GM12892 (cell line): ENCODE results near the gene EMP2.

Experiments
- POLR2A ChIP-seq: IDR thresholded peaks from 2 replicates; pipeline ENCODE4 v1.6.1; 2011; ENCODE audit warnings: low read depth, low read length, control low read depth
- POLR2AphosphoS5 ChIP-seq: IDR thresholded peaks from 2 replicates; pipeline ENCODE4 v1.6.1; 2011; ENCODE audit warnings: low read depth, low read length, control low read depth
- TAF1 ChIP-seq: IDR thresholded peaks from 2 replicates; pipeline ENCODE4 v1.6.1; 2011; ENCODE audit warnings: low read depth, mild to moderate bottlenecking, control low read depth, low read length, borderline replicate concordance

DNA sequence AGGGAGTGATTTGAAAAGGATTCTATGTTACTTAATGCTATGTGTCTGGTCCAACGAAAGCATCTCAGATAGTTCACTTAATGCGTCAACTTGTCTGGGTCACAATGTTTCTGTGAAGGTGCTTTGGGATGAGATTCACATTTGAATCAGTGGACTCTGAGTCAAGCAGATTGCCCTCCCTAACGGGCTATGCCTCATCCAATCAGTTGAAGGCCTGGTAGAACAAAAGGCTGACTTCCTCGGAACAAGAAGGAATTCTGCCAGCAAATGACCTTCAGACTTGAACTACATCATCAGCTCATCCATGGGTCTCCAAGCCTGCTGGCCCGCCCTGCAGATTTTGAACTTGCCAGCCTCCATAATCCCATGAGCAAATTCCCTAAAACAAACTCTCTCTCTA is 15.2 kb downstream of the EMP2 start:
- TF ChIP-seq POLR2A: no peak
- TF ChIP-seq TAF1: no peak
- TF ChIP-seq POLR2AphosphoS5: no peak
